GM12878 (cell line): ENCODE measurements around the gene SLC6A7.

Source experiments
- CREB1 ChIP-seq: IDR thresholded peaks from 2 replicates; pipeline ENCODE4 v1.6.1; 2012; ENCODE audit warnings: low read depth, mild to moderate bottlenecking, inconsistent platforms
- JUND ChIP-seq: IDR thresholded peaks from 2 replicates; pipeline ENCODE4 v1.6.1; 2012; ENCODE audit warnings: low read depth, mild to moderate bottlenecking, low read length, improper control_type of control experiment, moderate library complexity
- MYC ChIP-seq: IDR thresholded peaks from 2 replicates; pipeline ENCODE4 v1.6.1; 2011; ENCODE audit warnings: mild to moderate bottlenecking, low read length, moderate library complexity, inconsistent platforms; ENCODE audit not compliant: insufficient read depth, insufficient replicate concordance, insufficient read length, severe bottlenecking
- NKRF ChIP-seq: fragments of 450-650 bp; conservative IDR thresholded peaks from 2 replicates; pipeline ENCODE4 v1.6.1; 2017; ENCODE audit warnings: mild to moderate bottlenecking, moderate library complexity
- POLR2A ChIP-seq: IDR thresholded peaks from 2 replicates; pipeline ENCODE4 v1.6.1; 2011; ENCODE audit warnings: low read depth, mild to moderate bottlenecking, low read length
- RAD21 ChIP-seq: IDR thresholded peaks from 2 replicates; pipeline ENCODE4 v1.6.1; 2011; ENCODE audit warnings: mild to moderate bottlenecking, low read depth, low read length, moderate library complexity; ENCODE audit not compliant: insufficient read depth
- STAT3 ChIP-seq: IDR thresholded peaks from 2 replicates; pipeline ENCODE4 v1.6.1; 2011; ENCODE audit warnings: low read depth, low read length, improper control_type of control experiment
- TAF1 ChIP-seq: IDR thresholded peaks from 2 replicates; pipeline ENCODE4 v1.6.1; 2011; ENCODE audit warnings: mild to moderate bottlenecking, low read depth, low read length, borderline replicate concordance
- TCF12 ChIP-seq: IDR thresholded peaks from 2 replicates; pipeline ENCODE4 v1.6.1; 2011; ENCODE audit warnings: low read depth, mild to moderate bottlenecking, low read length
- TF ChIP-seq, protein P1 (sequence below), 3 experiments: IDR thresholded peaks in 2 of 3; conservative IDR thresholded peaks in 1 of 3; 2 replicates each; pipeline ENCODE4 v1.5.1; 2011; ENCODE audit warnings: low read depth in 3 of 3, low read length in 3 of 3, mild to moderate bottlenecking in 3 of 3, control low read depth in 2 of 3, moderate library complexity in 2 of 3, inconsistent platforms in 1 of 3, mixed read lengths in 1 of 3; ENCODE audit not compliant: control insufficient read depth in 2 of 3, insufficient read depth in 1 of 3; ENCODE audit errors: extremely low read depth in 1 of 3
- TF ChIP-seq, protein P2 (sequence below): fragments of 450-650 bp; IDR thresholded peaks from 2 replicates; pipeline ENCODE4 v1.6.1; 2016; ENCODE audit warnings: mild to moderate bottlenecking, moderate library complexity, borderline replicate concordance
- TF ChIP-seq, protein P3 (sequence below): IDR thresholded peaks from 2 replicates; pipeline ENCODE4 v1.6.1; 2011; ENCODE audit warnings: mild to moderate bottlenecking, low read depth, low read length, moderate library complexity; ENCODE audit not compliant: insufficient replicate concordance

DNA sequence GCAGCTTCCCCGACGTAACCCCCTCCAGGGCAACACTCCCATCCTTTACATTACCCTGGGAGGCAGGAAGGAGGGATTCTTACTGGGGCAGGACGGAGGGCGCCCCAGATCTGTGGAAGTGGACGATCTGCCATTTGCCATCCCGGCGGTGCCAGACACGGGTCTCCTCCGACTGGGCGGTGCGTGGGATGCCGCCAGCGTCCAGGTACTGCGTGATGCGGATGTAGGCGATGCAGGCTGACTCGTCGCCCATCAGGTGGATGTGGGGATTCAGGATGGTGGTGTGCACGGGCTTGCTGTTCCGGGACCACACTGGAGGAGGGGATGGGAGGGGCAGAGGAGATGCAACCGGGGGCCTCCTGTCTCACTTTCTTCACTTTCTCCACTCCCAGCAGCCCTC, 33.0 kb downstream of the SLC6A7 start:
- TF ChIP-seq, protein P1, sequence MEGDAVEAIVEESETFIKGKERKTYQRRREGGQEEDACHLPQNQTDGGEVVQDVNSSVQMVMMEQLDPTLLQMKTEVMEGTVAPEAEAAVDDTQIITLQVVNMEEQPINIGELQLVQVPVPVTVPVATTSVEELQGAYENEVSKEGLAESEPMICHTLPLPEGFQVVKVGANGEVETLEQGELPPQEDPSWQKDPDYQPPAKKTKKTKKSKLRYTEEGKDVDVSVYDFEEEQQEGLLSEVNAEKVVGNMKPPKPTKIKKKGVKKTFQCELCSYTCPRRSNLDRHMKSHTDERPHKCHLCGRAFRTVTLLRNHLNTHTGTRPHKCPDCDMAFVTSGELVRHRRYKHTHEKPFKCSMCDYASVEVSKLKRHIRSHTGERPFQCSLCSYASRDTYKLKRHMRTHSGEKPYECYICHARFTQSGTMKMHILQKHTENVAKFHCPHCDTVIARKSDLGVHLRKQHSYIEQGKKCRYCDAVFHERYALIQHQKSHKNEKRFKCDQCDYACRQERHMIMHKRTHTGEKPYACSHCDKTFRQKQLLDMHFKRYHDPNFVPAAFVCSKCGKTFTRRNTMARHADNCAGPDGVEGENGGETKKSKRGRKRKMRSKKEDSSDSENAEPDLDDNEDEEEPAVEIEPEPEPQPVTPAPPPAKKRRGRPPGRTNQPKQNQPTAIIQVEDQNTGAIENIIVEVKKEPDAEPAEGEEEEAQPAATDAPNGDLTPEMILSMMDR (IDR thresholded peaks at IDR 0.05 in 2 of 3, conservative IDR thresholded peaks at IDR 0.05 in 1 of 3; ENCODE audit: control insufficient read depth in 2 of 3, extremely low read depth in 1 of 3, insufficient read depth in 1 of 3, low read depth in 3 of 3, low read length in 3 of 3): no peak
- TF ChIP-seq RAD21 (no peak), TCF12 (no peak), CREB1 (no peak), STAT3 (no peak), MYC (no peak), NKRF (no peak), TAF1 (no peak), JUND (no peak), POLR2A (no peak)
- TF ChIP-seq, protein P2, sequence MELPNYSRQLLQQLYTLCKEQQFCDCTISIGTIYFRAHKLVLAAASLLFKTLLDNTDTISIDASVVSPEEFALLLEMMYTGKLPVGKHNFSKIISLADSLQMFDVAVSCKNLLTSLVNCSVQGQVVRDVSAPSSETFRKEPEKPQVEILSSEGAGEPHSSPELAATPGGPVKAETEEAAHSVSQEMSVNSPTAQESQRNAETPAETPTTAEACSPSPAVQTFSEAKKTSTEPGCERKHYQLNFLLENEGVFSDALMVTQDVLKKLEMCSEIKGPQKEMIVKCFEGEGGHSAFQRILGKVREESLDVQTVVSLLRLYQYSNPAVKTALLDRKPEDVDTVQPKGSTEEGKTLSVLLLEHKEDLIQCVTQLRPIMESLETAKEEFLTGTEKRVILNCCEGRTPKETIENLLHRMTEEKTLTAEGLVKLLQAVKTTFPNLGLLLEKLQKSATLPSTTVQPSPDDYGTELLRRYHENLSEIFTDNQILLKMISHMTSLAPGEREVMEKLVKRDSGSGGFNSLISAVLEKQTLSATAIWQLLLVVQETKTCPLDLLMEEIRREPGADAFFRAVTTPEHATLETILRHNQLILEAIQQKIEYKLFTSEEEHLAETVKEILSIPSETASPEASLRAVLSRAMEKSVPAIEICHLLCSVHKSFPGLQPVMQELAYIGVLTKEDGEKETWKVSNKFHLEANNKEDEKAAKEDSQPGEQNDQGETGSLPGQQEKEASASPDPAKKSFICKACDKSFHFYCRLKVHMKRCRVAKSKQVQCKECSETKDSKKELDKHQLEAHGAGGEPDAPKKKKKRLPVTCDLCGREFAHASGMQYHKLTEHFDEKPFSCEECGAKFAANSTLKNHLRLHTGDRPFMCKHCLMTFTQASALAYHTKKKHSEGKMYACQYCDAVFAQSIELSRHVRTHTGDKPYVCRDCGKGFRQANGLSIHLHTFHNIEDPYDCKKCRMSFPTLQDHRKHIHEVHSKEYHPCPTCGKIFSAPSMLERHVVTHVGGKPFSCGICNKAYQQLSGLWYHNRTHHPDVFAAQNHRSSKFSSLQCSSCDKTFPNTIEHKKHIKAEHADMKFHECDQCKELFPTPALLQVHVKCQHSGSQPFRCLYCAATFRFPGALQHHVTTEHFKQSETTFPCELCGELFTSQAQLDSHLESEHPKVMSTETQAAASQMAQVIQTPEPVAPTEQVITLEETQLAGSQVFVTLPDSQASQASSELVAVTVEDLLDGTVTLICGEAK: no peak
- TF ChIP-seq, protein P3, sequence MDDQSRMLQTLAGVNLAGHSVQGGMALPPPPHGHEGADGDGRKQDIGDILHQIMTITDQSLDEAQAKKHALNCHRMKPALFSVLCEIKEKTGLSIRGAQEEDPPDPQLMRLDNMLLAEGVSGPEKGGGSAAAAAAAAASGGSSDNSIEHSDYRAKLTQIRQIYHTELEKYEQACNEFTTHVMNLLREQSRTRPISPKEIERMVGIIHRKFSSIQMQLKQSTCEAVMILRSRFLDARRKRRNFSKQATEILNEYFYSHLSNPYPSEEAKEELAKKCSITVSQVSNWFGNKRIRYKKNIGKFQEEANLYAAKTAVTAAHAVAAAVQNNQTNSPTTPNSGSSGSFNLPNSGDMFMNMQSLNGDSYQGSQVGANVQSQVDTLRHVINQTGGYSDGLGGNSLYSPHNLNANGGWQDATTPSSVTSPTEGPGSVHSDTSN: no peak
